Sigmoid colon (tissue), 4 donors: ENCODE results near the gene GUCY2C.

Source experiments
- CTCF ChIP-seq, 4 experiments: fragments of 450-650 bp in 3 of 4; fragments of 200-600 bp in 1 of 4; IDR thresholded peaks; one replicate each; pipeline ENCODE4 v1.5.1; 2016 to 2019; ENCODE audit warnings: antibody characterized with exemption in 4 of 4, mild to moderate bottlenecking in 3 of 4, moderate library complexity in 2 of 4
- POLR2AphosphoS5 ChIP-seq, 4 donors: sonication (generic); formaldehyde crosslinking; IDR thresholded peaks; one replicate each; pipeline ENCODE4 v1.6.1; 2017; ENCODE audit warnings: antibody characterized with exemption in 4 of 4

GRCh38 chr12:14613718-14614117 is 82.7 kb downstream of the GUCY2C start:
- TF ChIP-seq POLR2AphosphoS5 (IDR thresholded peaks at IDR 0.05) (no peak), CTCF (IDR thresholded peaks at IDR 0.05) (no peak)
